VCaP (cell line): Measurements from ENCODE around the gene ANK2.

Experiments used
- H3K27ac ChIP-seq: fragments of 450-650 bp; 2 replicates; pipeline ENCODE4 v1.5.1; 2017
- CTCF ChIP-seq: fragments of 450-650 bp; conservative IDR thresholded peaks from 2 replicates; pipeline ENCODE4 v1.5.1; 2017; ENCODE audit warnings: mild to moderate bottlenecking, moderate library complexity

The ANK2 gene

GRCh38 chr4:113263274-113263673 lies 213.8 kb downstream of the ANK2 start:
- TF ChIP-seq CTCF: no peak
- no peak overlapping the region for H3K27ac ChIP-seq

GRCh38 chr4:113270520-113271319 lies 221.3 kb downstream of the ANK2 start:
- no peak for TF ChIP-seq CTCF
- H3K27ac ChIP-seq: no peak overlapping the region

- TF ChIP-seq CTCF: no peak
Measured at GRCh38 chr4:113272523-113272922, 223.1 kb downstream of the ANK2 start.

GRCh38 chr4:113273721-113274220 lies 224.3 kb downstream of the ANK2 start:
- TF ChIP-seq CTCF: no peak
- H3K27ac ChIP-seq: no peak overlapping the region

More at GRCh38 chr4:113272523-113272922, 223.1 kb downstream of the ANK2 start:
- no peak overlapping the region for H3K27ac ChIP-seq

GRCh38 chr4:113276464-113277170 lies 227.2 kb downstream of the ANK2 start:
- H3K27ac ChIP-seq: no peak overlapping the region
- TF ChIP-seq CTCF: no peak

- H3K27ac ChIP-seq: no peak overlapping the region
Measured at GRCh38 chr4:113278324-113278934, 229.0 kb downstream of the ANK2 start.

More at GRCh38 chr4:113278324-113278934, 229.0 kb downstream of the ANK2 start:
- peak; percentile 75 for TF ChIP-seq CTCF
